A549 (cell line): ENCODE results near the gene FXYD3.

Experiments used
- CBX8 ChIP-seq: fragments of 200-600 bp; sonication (generic); IDR thresholded peaks from 2 replicates; pipeline ENCODE4 v1.6.1; 2016
- EP300 ChIP-seq, 2 experiments: fragments of >200 bp; sonication (Bioruptor Twin); formaldehyde crosslinking; IDR thresholded peaks; 2 replicates in 1 of 2; 3 replicates in 1 of 2; pipeline ENCODE4 v1.6.1; 2016 to 2017
- MAX ChIP-seq: IDR thresholded peaks from 2 replicates; pipeline ENCODE4 v1.6.1; 2012
- POLR2A ChIP-seq: IDR thresholded peaks from 2 replicates; pipeline ENCODE4 v1.6.1; 2012; ENCODE audit warnings: mild to moderate bottlenecking, low read length
- POLR2AphosphoS2 ChIP-seq: conservative IDR thresholded peaks from 2 replicates; pipeline ENCODE4 v1.6.1; 2012; ENCODE audit warnings: low read length, improper control_type of control experiment, inconsistent platforms
- RAD21 ChIP-seq, 2 experiments: fragments of >200 bp in 1 of 2; sonication (Bioruptor Twin) in 1 of 2; formaldehyde crosslinking in 1 of 2; IDR thresholded peaks in 1 of 2; conservative IDR thresholded peaks in 1 of 2; 2 replicates in 1 of 2; 3 replicates in 1 of 2; pipeline ENCODE4 v1.6.1; 2012 to 2018; ENCODE audit warnings: inconsistent platforms in 1 of 2
- TP53 ChIP-seq: fragments of 250-450 bp; sonication (Bioruptor Pico); IDR thresholded peaks from 2 replicates; pipeline ENCODE4 v1.5.0; 2021; ENCODE audit warnings: mild to moderate bottlenecking, moderate library complexity
- ZFP36 ChIP-seq: fragments of 450-650 bp; IDR thresholded peaks from 2 replicates; pipeline ENCODE4 v1.6.1; 2014; ENCODE audit warnings: borderline replicate concordance; ENCODE audit not compliant: partially characterized antibody
- TF ChIP-seq, protein P1 (sequence below): fragments of >200 bp; sonication (Bioruptor Twin); formaldehyde crosslinking; IDR thresholded peaks from 3 replicates; pipeline ENCODE4 v1.5.1; 2016
- TF ChIP-seq, protein P2 (sequence below): fragments of >200 bp; sonication (Bioruptor Twin); formaldehyde crosslinking; IDR thresholded peaks from 3 replicates; pipeline ENCODE4 v1.6.1; 2016

GRCh38 chr19:35090160-35090505, 25.5 kb upstream of the FXYD3 start:
- TF ChIP-seq MAX, result no peak
- TF ChIP-seq, protein P1, sequence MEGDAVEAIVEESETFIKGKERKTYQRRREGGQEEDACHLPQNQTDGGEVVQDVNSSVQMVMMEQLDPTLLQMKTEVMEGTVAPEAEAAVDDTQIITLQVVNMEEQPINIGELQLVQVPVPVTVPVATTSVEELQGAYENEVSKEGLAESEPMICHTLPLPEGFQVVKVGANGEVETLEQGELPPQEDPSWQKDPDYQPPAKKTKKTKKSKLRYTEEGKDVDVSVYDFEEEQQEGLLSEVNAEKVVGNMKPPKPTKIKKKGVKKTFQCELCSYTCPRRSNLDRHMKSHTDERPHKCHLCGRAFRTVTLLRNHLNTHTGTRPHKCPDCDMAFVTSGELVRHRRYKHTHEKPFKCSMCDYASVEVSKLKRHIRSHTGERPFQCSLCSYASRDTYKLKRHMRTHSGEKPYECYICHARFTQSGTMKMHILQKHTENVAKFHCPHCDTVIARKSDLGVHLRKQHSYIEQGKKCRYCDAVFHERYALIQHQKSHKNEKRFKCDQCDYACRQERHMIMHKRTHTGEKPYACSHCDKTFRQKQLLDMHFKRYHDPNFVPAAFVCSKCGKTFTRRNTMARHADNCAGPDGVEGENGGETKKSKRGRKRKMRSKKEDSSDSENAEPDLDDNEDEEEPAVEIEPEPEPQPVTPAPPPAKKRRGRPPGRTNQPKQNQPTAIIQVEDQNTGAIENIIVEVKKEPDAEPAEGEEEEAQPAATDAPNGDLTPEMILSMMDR, result no peak
- no peak for TF ChIP-seq EP300 (IDR thresholded peaks at IDR 0.05)
- no peak for TF ChIP-seq POLR2AphosphoS2
- TF ChIP-seq ZFP36, result no peak
- TF ChIP-seq POLR2A, result no peak
- no peak for TF ChIP-seq CBX8
- TF ChIP-seq, protein P2, sequence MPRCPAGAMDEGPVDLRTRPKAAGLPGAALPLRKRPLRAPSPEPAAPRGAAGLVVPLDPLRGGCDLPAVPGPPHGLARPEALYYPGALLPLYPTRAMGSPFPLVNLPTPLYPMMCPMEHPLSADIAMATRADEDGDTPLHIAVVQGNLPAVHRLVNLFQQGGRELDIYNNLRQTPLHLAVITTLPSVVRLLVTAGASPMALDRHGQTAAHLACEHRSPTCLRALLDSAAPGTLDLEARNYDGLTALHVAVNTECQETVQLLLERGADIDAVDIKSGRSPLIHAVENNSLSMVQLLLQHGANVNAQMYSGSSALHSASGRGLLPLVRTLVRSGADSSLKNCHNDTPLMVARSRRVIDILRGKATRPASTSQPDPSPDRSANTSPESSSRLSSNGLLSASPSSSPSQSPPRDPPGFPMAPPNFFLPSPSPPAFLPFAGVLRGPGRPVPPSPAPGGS, result no peak
- no peak for TF ChIP-seq TP53 (CRISPR knock-in tag)
- TF ChIP-seq RAD21 (conservative IDR thresholded peaks at IDR 0.05 in 1 of 2, IDR thresholded peaks at IDR 0.05 in 1 of 2), result no peak
